ENCODE measurements around the gene NHSL2. TPM values are rescaled to one million over a fixed set of nuclear protein-coding genes. Genes with fewer than 3 reads are reported as not detected.

NHSL2 gene
- total and polyA plus RNA-seq, 2 experiments from 2014 or later, result 4.7 to 9.5 TPM

- TF ChIP-seq REST (IDR thresholded peaks at IDR 0.05; ENCODE audit: unreplicated experiment) (no peak), EZH2 (IDR thresholded peaks at IDR 0.05; ENCODE audit: low read depth, unreplicated experiment) (no peak)
These were observed 2.3 kb upstream of the NHSL2 start (continued) for GRCh38 chrX:71908387-71908786.

GRCh38 chrX:71909956-71910355 is 689 bp upstream of the NHSL2 start:
- H4K20me1 ChIP-seq (replicated peaks; ENCODE audit: insufficient read depth), result no peaks in the 10 kb centered on the region
- Mint-ChIP-seq H3K36me3 (ENCODE audit: low read depth) (no peaks in the 10 kb centered on the region; the same call in 2 of the 3 replicates), H3K27ac (no peak overlapping the region), H3K4me1 (peaks cover 24% of the 10 kb centered on the region), H3K4me3 (peak overlapping the region; percentile 81), H3K9me3 (no peaks in the 10 kb centered on the region), H3K27me3 (ENCODE audit: insufficient read depth, low read depth, poor library complexity) (peaks cover 2% of the 10 kb centered on the region)
- H2AFZ ChIP-seq, result no peak overlapping the region
- H3K4me1 ChIP-seq (ENCODE audit: insufficient read depth), result no peaks in the 10 kb centered on the region
- TF ChIP-seq STAT1 (IDR thresholded peaks at IDR 0.05; ENCODE audit: unreplicated experiment) (no peak), CTCF (conservative IDR thresholded peaks at IDR 0.05; ENCODE audit: low read depth in 2 of 2) (peak; percentile 45 to 58), ZNF114 (CRISPR knock-in tag; IDR thresholded peaks at IDR 0.05) (no peak)
- no peaks in the 10 kb centered on the region for H3K9me2 ChIP-seq (ENCODE audit: insufficient read depth)
- DNase-seq (ENCODE audit: low spot score) (peak; percentile 66), ATAC-seq (peak; percentile 64)
- H3K36me3 ChIP-seq (ENCODE audit: insufficient read depth), result no peaks in the 10 kb centered on the region
- H3K4me3 ChIP-seq, result peak overlapping the region; percentile 70
- no peaks in the 10 kb centered on the region for H3K27me3 ChIP-seq (ENCODE audit: insufficient read depth)
- H3K27ac ChIP-seq (ENCODE audit: low read depth), result peak overlapping the region; percentile 84; the same call in 1 of the 2 replicates
- peak overlapping the region; percentile 82 for H3K4me2 ChIP-seq
- H3K79me2 ChIP-seq (replicated peaks; ENCODE audit: insufficient read depth), result peaks cover 22% of the 10 kb centered on the region
- H3F3A ChIP-seq (replicated peaks; ENCODE audit: low read depth), result no peaks in the 10 kb centered on the region

GRCh38 chrX:71910986-71911730 is 513 bp downstream of the NHSL2 start:
- no peaks in the 10 kb centered on the region for H3F3A ChIP-seq (replicated peaks; ENCODE audit: low read depth)
- no peak overlapping the region for H3K27ac Mint-ChIP-seq
- ATAC-seq (peak; percentile 79), DNase-seq (ENCODE audit: low spot score) (peak; percentile 66)
- H3K27ac ChIP-seq (ENCODE audit: low read depth), result peak overlapping the region; percentile 74; the same call in 1 of the 2 replicates
- no peaks in the 10 kb centered on the region for H4K20me1 ChIP-seq (replicated peaks; ENCODE audit: insufficient read depth)
- peaks cover 2% of the 10 kb centered on the region for H3K27me3 Mint-ChIP-seq (ENCODE audit: insufficient read depth, low read depth, poor library complexity)
- peak overlapping the region; percentile 79; the same call in 2 of the 3 replicates for H3K4me3 Mint-ChIP-seq
- no peaks in the 10 kb centered on the region; the same call in 2 of the 3 replicates for H3K36me3 Mint-ChIP-seq (ENCODE audit: low read depth)
- H3K4me1 Mint-ChIP-seq, result peaks cover 35% of the 10 kb centered on the region
- no peaks in the 10 kb centered on the region for H3K9me2 ChIP-seq (ENCODE audit: insufficient read depth)
- TF ChIP-seq POLR2AphosphoS5 (IDR thresholded peaks at IDR 0.05; ENCODE audit: low read depth), result peak; percentile 53
- TF ChIP-seq ZNF331 (CRISPR knock-in tag; IDR thresholded peaks at IDR 0.05; ENCODE audit: low read depth), result no peak
- no peak for TF ChIP-seq STAT1 (IDR thresholded peaks at IDR 0.05; ENCODE audit: unreplicated experiment)
- no peak for TF ChIP-seq NANOG (IDR thresholded peaks at IDR 0.05; ENCODE audit: borderline replicate concordance)
- TF ChIP-seq CTCF (conservative IDR thresholded peaks at IDR 0.05; ENCODE audit: low read depth in 2 of 2), result peak; percentile 26 to 38; a peak in 3 of 4 replicates
- H3K27me3 ChIP-seq (ENCODE audit: insufficient read depth), result no peaks in the 10 kb centered on the region
- peaks cover 6% of the 10 kb centered on the region; the same call in 1 of the 2 replicates for H3K4me1 ChIP-seq (ENCODE audit: insufficient read depth)
- peak overlapping the region; percentile 85 for H3K4me2 ChIP-seq
- H2AFZ ChIP-seq, result no peak overlapping the region
- H3K4me3 ChIP-seq, result peak overlapping the region; percentile 70
- H3K9me3 Mint-ChIP-seq, result no peaks in the 10 kb centered on the region
- H3K36me3 ChIP-seq (ENCODE audit: insufficient read depth), result no peaks in the 10 kb centered on the region
- peaks cover 30% of the 10 kb centered on the region for H3K79me2 ChIP-seq (replicated peaks; ENCODE audit: insufficient read depth)

Measured in GM23338 (cell line).